ENCODE results near the gene TEKT5.

Gene TEKT5

DNA sequence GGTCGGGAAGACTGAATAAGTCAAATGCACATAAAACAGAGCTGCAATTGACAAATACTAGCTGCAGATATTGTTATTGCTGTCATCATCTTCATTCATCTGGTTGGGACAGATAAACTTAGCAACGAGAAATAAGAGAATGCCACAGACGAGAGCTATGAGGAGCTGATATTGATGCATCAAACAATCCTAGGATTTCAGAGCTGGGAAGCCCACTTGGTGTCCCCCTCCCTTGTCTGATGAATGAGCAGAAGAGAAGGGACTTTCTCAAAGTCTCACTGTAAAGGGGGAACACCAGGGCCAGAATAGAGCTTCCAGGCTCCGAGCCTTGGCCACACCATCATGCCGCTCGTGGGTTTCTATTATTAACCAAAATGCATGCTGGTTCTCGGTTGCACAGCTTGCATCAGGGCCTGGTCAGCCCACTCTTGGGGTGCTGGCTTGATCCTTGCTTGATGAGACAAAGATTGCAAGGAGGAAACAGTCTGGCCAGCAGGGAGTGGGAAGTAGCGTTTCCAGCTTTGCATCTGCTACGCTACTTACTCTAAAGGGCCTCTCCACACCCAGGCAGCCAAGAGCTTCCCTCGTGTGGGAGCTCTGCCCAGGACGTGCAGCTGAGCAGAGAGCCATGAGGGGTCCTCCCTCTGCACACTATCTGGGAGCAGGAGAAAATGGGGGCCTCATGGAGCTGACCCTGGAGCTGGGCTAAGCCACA, 85.9 kb downstream of the TEKT5 start:
- DNase-seq (ENCODE audit: low read depth) = no peak

DNA sequence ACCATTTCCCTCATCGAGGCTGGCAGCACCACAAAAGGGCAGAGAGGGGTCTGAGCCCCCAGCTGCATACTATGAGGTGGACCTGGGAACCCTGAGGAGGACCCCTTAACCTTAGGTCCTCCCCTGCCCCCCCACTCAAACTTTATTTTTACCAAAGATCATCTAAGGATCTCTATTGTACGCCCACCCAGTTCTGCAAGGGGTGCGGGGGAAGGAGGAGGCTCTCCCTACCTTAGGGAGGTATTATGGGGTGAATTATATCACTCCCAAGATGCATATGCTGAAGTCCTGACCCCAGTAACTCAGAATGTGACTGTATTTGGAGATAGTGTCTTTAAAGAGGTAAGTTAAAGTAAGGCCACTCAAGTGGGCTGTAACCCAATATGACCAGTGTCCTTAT, 87.6 kb downstream of the TEKT5 start:
- DNase-seq (ENCODE audit: low read depth) = no peak

DNA sequence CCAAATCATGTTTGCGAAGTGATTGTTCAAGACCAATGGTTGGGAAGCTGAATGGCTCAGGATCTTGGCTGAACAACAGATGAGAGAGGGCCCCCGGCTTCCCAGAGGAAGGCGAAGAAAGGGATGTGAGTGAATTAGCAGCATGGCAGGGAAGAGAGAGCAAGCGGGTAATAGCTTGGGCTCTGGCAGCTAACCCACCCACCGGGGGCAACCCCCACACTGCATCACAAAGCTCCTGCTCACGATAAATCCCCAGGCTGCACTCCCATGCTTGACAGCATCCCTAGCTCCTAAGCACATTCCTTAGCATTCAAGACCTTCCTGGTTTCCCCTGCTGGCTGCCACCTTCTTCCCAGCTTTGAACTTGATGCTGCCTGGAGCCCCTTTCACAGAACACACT, 88.1 kb downstream of the TEKT5 start:
- DNase-seq (ENCODE audit: low read depth) = no peak

DNA sequence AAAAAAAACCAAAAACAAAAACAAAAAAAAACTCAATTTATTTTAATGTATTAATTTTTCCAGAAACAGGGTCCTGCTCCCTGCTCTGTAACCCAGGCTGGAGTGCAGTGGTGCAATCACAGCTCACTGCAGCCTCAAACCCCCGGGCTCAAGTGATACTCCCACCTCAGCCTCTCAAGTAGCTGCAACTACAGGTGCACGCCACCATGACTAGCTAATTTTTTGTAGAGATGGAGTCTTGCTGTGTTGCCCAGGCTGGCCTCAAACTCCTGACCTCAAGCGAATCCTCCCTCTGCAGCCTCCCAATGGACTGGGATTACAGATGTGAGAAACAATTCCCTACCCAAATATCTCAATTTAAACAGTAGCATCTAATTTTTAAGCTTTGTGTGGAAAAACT, 89.1 kb downstream of the TEKT5 start:
- DNase-seq (ENCODE audit: low read depth) = no peak

DNA sequence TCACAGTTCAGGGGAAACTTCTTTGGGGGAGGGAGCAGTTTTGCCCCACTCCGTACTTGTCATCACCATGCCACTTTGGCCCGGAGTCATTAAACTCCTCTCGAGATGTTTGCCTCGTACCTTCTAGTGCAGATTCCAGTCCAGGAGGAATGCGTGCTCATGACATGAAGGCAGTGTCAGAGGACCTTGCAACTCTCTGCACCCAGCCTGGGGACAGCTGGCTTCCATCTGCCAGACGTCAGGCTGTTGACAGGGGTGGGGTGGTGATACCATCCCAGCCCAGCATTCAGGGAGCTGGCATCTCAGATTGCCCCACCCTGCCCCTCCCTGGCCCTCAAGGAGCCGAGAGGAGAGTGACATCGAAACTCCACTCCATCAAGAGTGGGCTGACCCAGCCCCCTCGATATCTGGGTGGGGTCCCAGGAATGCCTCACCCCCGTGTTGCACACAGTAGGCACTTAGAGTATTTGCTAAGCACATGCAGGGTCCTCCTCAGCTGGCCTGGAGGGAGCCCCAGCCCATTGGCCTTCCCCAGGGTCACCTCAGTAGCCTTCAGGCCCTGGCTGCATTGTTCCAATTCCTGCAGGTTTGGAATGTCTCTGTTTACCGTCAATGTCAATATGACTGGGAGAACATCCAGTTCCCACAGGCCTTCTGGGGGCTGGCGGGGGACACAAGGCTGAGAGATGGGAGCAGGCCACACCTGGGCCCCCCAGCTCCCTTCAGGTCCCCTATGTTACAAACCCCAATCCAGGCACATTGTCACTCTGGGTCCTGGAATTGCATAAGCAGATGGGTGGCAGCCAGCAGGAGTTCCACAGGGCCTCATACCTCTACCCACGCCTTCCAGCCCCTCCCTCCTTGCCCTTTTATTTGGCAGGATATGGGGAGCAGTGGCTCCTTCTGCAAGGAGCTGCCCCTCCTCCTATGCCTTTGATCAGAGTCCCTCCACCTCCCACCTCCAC, 93.0 kb downstream of the TEKT5 start:
- DNase-seq (ENCODE audit: low read depth) = no peak

DNA sequence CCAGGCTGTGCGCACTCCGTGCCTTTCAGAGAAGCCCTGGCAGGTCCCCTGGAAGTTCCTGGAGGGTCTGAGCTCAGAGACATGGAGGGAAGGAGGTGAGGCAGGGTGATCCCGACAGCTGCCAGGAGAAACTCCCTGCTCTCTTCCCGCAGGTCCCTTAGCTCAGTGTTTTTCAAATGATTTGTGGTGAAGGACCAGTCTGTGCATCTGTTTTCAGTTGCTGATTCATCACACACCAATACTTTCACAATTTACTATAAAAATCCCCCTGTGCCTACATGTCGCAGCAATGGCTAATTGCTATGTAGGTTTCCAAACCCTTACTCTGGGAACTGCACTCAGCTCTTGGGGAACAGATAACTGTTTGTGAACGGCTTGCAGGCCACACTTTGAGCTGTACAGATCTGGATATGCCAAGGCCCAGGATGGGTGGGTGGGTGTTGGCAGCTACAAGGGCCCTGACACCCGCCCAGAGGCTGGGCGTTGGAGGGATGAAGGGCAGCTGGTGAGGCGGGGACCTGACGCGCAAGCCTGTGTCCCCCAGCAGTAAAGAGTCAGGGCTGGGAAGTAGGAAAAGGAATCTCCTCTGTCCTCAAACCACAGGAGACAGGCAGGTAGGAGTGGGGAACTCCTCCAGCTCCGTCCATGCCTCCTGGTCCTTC, 93.8 kb downstream of the TEKT5 start:
- DNase-seq (ENCODE audit: low read depth) = no peak

DNA sequence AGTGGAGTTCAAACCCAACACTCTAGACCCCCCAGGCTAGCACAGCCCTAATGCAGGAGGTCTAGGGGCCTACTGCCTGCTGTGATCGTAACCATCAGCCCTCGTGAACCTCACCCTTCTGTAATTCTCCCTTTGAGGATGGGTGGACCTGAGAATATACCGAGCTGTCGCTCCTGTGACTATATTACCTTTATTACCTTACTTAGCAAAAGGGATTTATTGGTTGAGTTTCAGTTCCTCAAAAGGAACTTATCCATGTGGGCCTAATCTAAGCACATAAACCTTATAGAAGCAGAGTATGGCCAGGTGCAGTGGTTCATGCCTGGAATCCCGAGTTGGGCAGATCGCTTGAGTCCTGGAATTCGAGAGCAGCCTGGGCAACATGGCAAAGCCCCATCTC, 95.1 kb downstream of the TEKT5 start:
- DNase-seq (ENCODE audit: low read depth) = no peak

DNA sequence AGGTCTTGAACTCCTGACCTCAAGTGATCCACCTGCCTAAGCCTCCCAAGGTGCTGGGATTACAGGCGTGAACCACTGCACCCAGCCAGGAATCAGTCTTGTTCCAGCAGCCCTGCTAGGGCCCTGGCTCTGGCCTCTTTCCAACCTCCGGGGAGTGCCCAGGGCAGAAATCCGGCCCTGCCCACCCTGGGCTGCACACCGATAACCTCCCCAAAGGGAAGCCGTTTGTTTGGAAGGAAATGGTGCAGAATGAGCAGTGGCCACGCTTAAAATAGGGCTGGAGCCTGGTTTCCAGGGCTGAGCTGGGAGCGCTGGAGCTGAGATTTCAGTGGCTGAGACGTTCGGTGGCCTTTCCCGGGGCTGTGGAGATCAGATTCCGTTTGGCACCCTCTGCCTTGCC, 96.6 kb downstream of the TEKT5 start:
- no peak for DNase-seq (ENCODE audit: low read depth)

DNA sequence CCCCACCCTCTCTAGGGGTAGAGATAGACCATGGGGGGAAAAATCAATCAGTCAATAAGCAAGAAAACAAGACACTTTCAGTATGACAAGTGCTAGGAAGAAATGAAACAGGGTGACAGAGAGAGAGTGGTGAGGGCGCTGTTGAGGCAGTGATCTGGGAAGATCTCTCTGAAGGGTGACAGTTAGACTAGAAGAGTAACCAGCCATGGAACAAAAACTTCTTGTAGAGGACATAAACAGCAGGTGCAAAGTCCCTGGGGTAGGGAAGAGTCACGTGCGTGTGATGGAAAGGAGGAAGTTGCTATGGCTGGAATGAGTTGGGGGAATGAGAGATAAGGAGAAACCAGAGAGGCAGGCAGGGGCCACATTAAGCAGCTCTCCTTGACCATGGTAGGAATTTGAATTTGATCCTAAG, 97.5 kb downstream of the TEKT5 start:
- DNase-seq (ENCODE audit: low read depth) = no peak

DNA sequence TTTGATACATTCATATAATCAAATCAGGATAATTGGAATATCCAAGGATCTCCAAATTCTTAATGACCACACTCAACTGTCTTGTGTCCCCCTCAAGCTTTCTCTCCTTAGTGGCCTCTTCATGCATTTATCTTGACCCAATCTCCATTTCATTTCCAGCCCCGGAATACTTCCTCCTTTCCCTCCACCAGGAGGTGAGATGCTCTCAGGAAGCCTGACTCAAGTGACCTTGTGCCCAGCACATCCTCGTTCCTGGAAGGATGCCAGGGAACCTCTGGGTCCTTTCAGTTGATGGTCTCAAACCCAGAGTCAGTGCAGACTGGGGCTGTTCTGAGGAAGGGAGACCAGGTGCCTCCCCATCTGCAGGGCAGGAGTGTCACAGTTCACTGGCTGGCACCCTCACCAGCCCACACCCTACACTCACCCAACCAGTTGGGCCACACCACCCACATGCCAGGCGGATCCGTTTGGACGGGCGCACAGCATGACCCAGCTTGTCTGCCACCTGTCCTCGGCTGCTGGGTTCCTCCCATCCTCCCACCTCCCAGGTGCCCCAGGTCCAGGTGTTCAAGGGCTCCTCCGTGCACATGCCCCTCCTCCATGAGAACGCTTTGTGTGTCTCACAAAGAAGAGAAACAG, 100.3 kb downstream of the TEKT5 start:
- DNase-seq (ENCODE audit: low read depth) = no peak

DNA sequence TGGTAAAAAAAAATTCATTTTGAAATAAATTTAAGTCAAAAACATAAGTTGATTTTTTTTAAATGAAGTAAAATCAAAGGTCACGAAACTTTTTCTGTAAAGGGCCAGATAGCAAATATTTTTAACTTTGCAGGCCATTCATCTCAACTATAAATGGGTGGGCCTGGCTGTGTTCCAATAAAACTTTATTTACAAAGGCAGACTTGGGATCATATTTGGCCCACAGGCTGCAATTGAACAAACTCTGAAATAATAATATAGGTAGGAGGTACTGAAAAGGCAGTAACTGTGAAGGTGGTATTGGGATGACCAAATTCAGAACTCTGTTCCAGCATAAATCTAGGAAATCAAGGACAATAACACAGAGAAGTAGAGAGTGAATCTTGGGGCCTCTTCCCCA, 102.1 kb downstream of the TEKT5 start:
- DNase-seq (ENCODE audit: low read depth) = no peak

DNA sequence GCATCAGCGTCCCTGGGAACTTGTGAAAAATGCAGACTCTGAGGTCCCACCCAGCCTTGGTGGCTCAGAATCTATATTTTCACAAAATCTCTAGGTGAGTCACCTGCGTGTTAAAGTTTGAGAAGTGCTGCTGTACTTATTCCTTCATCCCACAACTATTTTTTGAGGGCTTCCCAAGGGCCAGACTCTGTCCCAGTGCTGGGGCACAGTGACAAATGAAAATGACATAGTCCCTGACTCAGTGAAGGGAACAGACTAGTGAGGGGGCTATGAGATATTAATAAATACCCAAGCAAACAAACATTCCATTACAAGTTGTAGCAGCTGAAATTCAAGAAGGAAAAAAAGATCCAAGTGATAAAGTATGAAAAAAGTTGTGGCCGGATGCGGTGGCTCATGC, 104.4 kb downstream of the TEKT5 start:
- no peak for DNase-seq (ENCODE audit: low read depth)

DNA sequence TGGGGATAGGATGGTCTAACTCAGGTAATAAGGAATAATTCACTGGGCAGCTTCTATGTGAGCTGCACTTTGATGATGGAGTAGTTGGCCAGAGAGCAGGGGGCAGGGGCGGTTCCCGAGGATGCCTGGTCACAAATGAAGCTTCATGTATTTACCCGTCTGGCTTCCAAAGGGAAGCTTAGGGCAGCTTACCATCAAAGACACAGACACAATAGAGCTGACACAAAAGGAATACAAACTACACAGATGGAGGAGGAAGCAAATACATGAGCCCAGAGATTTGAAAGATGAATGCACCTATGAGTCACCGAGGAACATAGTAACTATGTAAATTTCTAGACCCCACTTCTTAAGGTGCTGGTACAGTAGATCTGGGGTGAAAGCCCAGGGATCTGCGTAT, 105.6 kb downstream of the TEKT5 start:
- DNase-seq (ENCODE audit: low read depth) = no peak

DNA sequence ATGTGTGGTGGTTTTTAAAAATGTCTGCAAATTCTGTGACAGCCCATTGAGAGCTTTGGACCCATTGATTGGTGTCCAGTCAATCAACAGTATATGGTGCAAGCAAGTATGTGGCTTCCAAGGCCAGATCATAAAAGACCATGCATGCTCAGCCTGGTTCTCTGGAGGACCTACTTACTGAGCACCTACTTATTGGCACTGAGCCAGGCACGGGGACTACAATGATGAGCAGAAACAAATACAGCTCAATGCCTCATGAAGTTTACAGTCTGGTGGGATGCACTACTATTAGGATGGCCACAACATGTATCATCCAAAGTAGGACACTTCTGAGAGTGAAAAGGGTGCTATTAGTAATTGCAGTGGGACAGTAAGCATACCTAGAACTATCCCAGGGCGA, 107.1 kb downstream of the TEKT5 start:
- DNase-seq (ENCODE audit: low read depth) = no peak

DNA sequence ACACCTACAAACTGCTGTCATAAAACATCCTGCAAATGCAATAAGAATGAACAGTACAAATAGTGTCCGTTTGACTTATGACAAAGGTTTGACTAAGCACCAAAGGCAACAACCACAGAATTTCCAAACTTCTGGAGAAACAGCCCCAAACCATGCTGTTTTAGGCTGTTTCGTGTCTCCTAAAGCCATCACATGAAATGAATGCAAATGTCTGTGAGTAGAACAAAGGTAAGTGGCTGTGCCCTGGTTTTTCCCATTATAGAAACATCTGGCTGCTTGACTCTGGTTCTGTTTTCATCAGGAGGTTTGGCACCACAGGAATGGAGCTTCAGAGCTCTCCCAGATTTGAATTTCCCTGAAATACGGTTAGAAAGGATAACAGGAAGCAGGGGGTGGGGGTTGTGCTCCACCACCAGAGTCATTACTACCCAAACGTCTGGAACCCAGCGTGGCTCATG, 109.7 kb downstream of the TEKT5 start:
- DNase-seq (ENCODE audit: low read depth) = no peak

DNA sequence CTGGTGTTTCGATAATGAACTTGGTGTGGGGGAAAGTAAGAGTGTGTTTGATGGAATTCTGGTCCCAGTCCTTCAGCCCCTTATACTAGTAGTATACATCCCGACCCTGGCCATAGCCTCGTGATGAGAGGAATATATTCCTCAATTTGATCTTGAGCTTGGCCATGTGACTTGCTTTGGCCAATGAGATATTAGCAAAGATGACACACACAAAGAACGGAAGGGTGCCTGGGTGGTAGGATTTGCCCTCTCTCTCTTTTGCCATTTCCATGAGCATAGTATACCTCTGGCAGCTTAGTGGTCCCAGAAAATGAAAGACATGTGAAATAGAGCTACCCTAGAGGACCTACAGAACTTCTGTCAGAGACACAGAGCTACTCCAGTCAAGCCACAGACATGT, 111.5 kb downstream of the TEKT5 start:
- DNase-seq (ENCODE audit: low read depth) = no peak

DNA sequence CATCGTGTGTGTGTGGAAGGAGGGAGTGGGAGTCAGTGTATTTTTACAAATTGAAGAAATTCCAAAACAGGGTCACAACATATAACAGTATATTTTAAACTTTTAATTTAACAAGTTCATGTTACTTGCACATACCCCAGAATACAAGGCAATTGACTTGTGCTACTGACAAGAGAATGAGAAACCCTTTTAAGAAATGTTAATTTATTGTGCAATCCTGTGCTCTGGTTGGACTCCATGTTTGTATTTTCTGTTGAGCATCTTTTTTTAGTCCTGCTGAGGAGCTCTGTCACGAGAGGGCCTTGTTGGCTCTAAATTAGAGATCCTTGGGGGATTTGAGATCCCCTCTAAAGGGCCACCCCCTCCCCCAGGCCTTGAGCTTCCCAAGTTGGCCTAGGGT, 113.2 kb downstream of the TEKT5 start:
- DNase-seq (ENCODE audit: low read depth) = no peak

DNA sequence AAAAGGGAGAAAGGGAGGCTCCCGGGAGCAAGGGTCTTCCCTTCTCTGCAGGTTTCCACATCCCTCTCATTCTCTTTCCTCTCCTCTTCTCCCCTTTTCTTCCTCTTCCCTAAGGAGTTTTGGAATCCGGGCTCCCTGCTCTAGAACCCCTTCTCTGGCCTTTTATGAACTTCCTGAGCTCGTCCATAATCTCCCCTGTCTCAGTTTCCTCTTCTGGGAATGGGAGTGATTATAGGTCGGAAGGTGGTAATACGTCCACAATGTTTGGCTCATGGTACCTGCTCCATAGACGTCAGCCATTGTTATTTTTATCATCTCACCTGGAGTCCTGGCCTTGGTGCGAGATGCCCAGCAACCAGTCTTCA, 113.9 kb downstream of the TEKT5 start:
- DNase-seq (ENCODE audit: low read depth) = no peak

DNA sequence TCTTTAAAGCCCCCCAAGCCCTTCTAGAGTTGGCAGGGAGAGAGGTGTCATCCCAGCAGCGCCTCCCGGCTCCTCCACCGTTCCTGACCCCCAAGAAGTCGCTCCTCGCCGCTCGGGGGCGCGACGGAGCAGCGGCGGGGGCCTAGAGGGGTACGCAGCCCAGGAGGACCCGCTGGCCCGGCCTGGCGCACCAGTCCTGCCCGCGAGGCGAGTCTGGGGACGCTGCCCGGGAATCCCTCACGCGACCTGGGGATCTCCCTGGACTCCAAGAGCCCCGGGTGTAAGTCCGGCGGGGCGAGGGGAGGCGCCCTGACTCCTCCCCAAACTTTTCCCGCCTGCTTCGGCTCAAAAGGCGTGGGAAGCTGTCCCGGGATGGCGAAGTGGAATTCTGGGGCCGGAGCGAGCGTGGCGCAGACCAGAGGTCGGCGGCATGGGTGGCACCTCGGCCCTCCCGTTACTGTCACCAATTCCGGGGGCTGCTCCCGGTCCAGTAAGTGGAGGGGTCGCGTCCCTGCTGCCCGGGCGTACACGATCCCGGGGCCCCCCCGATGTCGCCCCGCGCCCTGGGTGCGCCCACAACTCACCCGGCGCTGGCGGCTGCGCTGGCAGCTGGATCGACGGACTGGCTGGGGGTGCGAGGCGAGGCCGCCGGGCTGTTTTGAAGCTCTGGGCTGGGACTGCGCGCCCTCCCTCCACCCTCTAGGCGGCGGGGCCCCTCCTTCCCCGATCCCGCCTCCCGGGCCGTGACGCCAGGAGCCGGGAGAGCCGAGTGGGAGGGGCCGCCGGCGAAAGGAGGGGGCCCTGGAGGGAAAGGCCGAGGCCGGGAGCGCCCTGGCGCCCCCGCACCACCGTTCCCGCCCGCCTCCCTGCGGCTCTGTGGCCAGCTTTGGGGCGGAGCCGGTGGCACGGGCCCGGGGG, 114.5 kb downstream of the TEKT5 start, which contains the start of gene EMP2:
TSS of gene EMP2 (minus strand) at position 634 of the 918 bp plus-strand sequence. CDS start 32,981 bp downstream, outside the sequence.
- DNase-seq (ENCODE audit: low read depth) = no peak

DNA sequence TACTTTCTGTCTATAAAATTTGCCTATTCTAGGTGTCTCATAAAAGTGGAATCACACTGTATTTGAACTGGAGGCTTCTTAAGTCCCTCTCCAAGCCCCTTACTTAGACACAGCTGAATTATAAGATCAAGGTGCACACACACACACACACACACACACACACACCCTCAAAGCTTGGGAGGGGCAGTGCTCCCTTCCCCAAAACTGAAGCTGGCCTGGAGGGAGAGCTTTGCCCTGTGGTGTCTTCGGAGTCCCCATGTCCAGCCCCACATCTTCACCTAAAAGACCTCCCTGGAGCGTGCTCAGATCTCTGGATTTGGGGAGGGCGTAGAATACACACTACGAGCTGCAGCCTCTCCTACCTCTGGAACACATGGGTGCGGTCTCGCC, 115.2 kb downstream of the TEKT5 start:
- DNase-seq (ENCODE audit: low read depth) = no peak
